LNCAP (cell line): ENCODE measurements around the gene PDYN.

Experiments used
- TF ChIP-seq, protein P1 (sequence below): fragments of 450-650 bp; IDR thresholded peaks from 2 replicates; pipeline ENCODE4 v1.5.1; 2017; ENCODE audit warnings: mild to moderate bottlenecking

PDYN gene

DNA sequence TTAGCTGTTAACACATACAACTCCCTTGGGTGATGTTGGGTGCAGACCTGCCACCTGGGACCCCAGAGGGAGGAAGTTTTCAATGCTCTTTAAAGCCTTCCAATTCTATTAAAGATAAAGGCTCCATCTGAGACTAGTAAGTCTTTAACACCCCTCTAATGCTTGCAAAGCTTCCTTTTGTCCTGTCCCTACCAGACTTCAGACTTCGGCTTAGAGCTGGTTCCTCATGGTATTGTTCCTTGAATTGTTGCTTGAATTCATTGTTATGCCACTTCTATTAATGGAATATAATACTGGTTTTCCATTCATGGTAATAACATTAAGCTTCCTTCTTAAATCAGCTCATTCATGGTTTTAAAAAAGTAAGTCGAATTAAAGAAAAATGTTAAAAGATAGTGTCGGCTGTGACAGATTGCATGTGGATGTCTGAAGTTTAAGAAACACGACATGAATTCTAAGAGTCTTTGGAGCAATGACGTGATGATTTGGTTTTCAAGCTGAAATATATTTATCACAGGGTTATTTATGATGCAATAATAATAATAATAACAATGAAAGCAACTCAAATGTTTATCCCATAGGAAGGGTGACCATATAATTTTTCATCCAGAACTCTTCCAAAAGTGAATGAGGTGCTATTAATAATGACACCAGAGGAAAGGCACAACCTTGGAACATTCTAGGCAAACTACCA lies 21.8 kb downstream of the PDYN start:
- TF ChIP-seq, protein P1, sequence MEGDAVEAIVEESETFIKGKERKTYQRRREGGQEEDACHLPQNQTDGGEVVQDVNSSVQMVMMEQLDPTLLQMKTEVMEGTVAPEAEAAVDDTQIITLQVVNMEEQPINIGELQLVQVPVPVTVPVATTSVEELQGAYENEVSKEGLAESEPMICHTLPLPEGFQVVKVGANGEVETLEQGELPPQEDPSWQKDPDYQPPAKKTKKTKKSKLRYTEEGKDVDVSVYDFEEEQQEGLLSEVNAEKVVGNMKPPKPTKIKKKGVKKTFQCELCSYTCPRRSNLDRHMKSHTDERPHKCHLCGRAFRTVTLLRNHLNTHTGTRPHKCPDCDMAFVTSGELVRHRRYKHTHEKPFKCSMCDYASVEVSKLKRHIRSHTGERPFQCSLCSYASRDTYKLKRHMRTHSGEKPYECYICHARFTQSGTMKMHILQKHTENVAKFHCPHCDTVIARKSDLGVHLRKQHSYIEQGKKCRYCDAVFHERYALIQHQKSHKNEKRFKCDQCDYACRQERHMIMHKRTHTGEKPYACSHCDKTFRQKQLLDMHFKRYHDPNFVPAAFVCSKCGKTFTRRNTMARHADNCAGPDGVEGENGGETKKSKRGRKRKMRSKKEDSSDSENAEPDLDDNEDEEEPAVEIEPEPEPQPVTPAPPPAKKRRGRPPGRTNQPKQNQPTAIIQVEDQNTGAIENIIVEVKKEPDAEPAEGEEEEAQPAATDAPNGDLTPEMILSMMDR, result no peak

- TF ChIP-seq, protein P1, result no peak
Observed at GRCh38 chr20:1968964-1969363, 24.9 kb downstream of the PDYN start.

- TF ChIP-seq, protein P1, result peak; percentile 98
Observed at GRCh38 chr20:1965520-1966351, 28.1 kb downstream of the PDYN start.

DNA sequence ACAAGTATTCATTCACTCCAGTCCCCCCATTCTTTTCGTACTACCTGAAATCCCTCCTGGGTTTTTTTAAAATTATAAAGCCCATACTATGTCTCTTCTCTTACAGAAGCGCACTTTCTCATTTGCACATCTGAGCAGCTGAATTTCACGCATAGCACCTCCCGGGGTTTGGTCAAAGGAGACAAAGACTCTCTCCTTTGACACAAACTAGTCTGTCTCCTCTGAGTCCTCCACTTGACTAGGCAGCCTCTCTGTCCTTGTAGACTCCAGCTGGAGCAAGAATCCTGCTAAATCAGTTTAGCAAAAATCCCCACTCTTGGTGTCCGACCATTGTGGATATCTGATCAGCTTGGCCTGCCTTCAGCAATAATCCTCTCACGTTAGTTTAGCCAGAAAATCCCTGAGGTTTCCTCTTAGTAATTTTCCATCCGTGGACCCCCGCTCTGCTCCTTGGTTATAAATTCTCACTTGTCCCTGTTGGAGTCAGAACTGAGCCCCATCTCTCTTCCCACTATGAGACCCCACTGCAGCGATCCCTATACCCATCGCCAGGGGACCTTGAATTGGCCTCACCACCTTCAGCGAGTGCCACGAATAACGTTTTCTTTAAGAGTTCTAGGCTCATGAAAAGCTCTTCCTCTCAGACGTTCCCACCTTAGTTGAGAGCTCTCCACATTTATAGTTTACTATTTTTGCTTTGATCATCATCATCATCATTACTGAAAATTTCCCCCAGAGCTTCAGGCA lies 29.0 kb downstream of the PDYN start:
- TF ChIP-seq, protein P1, result no peak

DNA sequence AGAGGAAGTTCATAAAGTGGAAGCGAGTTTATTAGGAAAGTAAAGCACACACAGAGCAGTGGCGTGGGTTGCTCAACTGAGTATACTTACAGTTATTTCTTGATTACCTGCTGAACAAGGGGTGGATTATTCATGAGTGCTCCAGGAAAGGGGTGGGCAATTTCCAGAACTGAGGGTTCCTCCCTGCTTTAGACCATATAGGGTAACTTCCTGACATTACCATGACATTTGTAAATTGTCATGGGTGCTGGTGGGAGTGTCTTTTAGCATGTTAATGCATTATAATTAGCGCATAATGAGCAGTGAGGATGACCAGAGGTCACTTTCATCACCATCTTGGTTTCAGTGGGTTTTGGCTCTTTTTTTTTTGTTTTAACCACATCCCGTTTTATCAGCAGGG lies 29.8 kb downstream of the PDYN start:
- TF ChIP-seq, protein P1, result no peak

DNA sequence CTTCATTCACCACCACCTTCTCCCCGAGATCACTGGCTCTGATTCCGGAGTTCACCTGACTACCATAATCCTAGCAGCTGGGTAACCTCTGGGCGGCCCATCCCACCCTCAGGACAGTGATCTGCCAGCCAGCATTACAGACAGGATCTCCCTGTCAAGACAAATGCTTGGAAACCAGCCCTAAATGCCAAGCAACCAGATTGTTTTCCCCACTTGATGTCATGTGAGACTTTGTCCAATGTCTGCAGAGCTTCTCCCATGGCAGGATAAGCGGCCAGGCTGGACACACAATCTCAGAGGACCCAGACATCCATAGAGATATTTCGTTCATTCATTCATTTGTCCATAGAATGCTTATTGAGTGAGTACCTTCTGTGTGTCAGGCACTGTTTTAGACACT lies 32.5 kb downstream of the PDYN start:
- TF ChIP-seq, protein P1, result no peak

DNA sequence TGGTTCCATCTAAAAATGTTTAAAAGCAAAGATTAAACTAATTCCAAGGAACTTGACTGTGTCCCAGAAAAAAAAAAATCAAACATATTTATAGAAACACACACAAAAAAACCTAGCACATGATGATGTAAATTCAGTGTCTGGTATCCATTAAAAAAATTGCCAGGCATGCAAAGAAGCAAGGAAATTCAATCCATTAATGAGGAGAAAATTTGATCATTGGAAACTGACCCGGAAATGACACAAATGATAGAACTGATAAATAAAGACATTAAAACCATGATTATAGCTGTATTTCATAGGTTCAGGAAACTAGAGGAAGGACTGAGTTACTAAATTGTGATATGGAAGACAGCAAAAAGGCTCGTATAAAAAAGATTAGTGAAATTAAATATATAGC lies 34.7 kb downstream of the PDYN start:
- TF ChIP-seq, protein P1, result no peak
